Mesothelial cell of epicardium (in vitro differentiated cells): ENCODE results near the gene USB1. TPM values are rescaled to one million over a fixed set of nuclear protein-coding genes. Genes with fewer than 3 reads are reported as not detected.

Experiments used
- DNase-seq, 2 experiments: peaks; one replicate each; pipeline ENCODE4 v3.0.0; 2021; ENCODE audit warnings: low spot score in 2 of 2; ENCODE audit not compliant: unreplicated experiment in 2 of 2
- H3K27ac Mint-ChIP-seq: 2 replicates; pipeline ENCODE4 v1.8.0; 2021; ENCODE audit warnings: mixed read lengths
- H3K27me3 Mint-ChIP-seq: 2 replicates; pipeline ENCODE4 v1.8.0; 2021; ENCODE audit warnings: low read depth, mixed read lengths
- H3K36me3 Mint-ChIP-seq: 2 replicates; pipeline ENCODE4 v1.8.0; 2021; ENCODE audit warnings: mixed read lengths
- H3K4me1 Mint-ChIP-seq: 2 replicates; pipeline ENCODE4 v1.8.0; 2021; ENCODE audit warnings: mixed read lengths
- H3K4me3 Mint-ChIP-seq: 2 replicates; pipeline ENCODE4 v1.8.0; 2021; ENCODE audit warnings: mild to moderate bottlenecking, moderate library complexity, mixed read lengths
- H3K9me3 Mint-ChIP-seq: 2 replicates; pipeline ENCODE4 v1.8.0; 2021; ENCODE audit warnings: mixed read lengths
- total RNA-seq: library from RNA; stranded (reverse); gene quantifications from 3 replicates; pipeline ENCODE4 v1.2.1, GENCODE V29; 2021
- TF ChIP-seq, protein P1 (sequence below): fragments of 200-600 bp; sonication (generic); IDR thresholded peaks from one replicate; pipeline ENCODE4 v1.5.0; 2021; ENCODE audit warnings: antibody characterized with exemption; ENCODE audit not compliant: unreplicated experiment

Gene USB1
- total RNA-seq, 1 donor from 2014 or later = 38.3 TPM

- TF ChIP-seq, protein P1, sequence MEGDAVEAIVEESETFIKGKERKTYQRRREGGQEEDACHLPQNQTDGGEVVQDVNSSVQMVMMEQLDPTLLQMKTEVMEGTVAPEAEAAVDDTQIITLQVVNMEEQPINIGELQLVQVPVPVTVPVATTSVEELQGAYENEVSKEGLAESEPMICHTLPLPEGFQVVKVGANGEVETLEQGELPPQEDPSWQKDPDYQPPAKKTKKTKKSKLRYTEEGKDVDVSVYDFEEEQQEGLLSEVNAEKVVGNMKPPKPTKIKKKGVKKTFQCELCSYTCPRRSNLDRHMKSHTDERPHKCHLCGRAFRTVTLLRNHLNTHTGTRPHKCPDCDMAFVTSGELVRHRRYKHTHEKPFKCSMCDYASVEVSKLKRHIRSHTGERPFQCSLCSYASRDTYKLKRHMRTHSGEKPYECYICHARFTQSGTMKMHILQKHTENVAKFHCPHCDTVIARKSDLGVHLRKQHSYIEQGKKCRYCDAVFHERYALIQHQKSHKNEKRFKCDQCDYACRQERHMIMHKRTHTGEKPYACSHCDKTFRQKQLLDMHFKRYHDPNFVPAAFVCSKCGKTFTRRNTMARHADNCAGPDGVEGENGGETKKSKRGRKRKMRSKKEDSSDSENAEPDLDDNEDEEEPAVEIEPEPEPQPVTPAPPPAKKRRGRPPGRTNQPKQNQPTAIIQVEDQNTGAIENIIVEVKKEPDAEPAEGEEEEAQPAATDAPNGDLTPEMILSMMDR = no peak
- Mint-ChIP-seq H3K27me3 (no peaks in the 10 kb centered on the region), H3K4me1 (no peaks in the 10 kb centered on the region), H3K36me3 (peaks cover 27% of the 10 kb centered on the region), H3K4me3 (no peak overlapping the region), H3K27ac (no peak overlapping the region), H3K9me3 (peaks cover 7% of the 10 kb centered on the region)
- DNase-seq = no peak
Observed at GRCh38 chr16:58009856-58010416, 8.7 kb downstream of the USB1 start.

GRCh38 chr16:58010886-58011285 is 9.7 kb downstream of the USB1 start:
- DNase-seq = no peak
- H3K27ac Mint-ChIP-seq = no peak overlapping the region
- no peaks in the 10 kb centered on the region for H3K4me1 Mint-ChIP-seq
- H3K36me3 Mint-ChIP-seq = peaks cover 25% of the 10 kb centered on the region
- no peaks in the 10 kb centered on the region for H3K27me3 Mint-ChIP-seq
- TF ChIP-seq, protein P1 = no peak
- H3K4me3 Mint-ChIP-seq = no peak overlapping the region
- H3K9me3 Mint-ChIP-seq = peaks cover 7% of the 10 kb centered on the region

DNA sequence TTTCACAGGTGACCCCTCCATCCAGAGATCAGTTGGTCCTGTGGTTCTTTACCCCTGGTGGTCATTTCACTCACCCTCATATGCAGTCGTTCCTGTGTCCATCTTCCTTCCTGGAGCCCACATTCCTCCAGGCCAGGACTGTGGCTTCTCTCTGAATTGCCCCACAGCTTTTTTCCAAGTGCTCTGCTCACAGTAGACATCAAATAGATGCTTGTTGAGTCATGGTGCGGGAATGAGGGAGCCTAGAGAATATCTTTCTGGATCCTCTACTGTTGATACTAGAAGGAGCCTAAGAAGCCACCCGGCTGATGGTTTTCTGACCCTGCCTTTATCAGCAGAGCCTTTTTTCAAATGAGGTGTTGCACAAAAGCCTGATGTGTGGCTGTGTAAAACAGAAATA is 10.4 kb downstream of the USB1 start:
- no peak overlapping the region for H3K4me3 Mint-ChIP-seq
- no peak overlapping the region for H3K27ac Mint-ChIP-seq
- DNase-seq = no peak
- H3K4me1 Mint-ChIP-seq = no peaks in the 10 kb centered on the region
- peaks cover 6% of the 10 kb centered on the region for H3K9me3 Mint-ChIP-seq
- TF ChIP-seq, protein P1 = no peak
- peaks cover 20% of the 10 kb centered on the region for H3K36me3 Mint-ChIP-seq
- no peaks in the 10 kb centered on the region for H3K27me3 Mint-ChIP-seq

DNA sequence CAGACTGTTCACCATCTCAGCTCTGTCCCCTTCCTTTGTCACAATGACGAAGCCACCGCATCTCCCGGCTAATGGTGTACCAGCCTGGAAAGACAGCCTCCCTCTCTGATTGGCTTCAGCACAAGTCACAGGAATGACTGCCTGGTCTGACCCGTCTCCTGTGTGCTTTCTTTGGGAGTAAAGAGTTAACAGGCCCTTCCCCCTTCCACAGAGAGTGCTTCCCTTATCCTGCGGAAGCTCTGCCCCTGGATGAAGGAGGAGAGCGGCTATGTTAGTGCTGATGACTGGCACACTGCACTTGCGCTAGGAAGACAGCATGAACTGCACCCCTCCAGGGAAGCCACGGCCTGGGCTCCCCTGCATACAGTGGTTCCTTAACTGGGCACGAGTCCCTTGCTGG is 11.3 kb downstream of the USB1 start:
- Mint-ChIP-seq H3K27ac (no peak overlapping the region), H3K4me1 (no peaks in the 10 kb centered on the region), H3K36me3 (peaks cover 15% of the 10 kb centered on the region), H3K4me3 (no peak overlapping the region), H3K27me3 (no peaks in the 10 kb centered on the region), H3K9me3 (no peaks in the 10 kb centered on the region)
- TF ChIP-seq, protein P1 = no peak
- DNase-seq = no peak

DNA sequence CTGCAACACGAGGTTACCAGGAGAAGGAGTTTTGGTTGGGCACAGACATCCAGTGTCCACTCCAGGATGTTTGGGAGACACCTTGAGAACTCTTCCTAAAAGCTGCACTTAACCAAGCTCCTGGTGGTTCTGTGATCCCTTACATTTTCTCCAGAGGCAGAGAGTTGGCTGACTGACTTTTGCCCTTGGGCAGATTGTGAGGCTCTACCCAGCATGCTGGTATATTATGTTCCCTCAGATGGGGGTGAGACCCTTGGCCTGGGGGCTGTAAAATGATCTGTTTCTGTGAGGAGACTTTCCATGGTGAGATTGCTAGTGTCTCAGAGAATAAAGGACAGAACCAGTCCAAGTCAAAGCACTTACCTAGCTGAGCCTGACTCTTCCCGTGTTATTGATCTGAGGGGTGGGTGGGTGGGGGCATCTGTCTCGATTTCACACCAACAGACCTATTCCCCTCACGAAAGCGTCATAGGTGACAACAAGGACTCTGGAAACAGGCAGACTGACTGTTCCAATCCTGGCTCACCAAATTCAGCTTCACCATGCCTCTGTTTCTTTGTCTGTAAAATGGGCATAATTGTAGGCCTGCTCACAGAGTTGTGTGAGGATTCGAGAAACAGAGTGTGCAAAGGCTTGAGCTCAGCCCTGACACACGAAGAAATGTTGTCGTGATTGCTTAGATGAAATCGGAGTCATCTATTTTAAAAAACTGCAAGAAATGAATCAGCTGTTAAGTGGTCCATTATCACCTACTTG is 12.2 kb downstream of the USB1 start:
- Mint-ChIP-seq H3K4me3 (no peak overlapping the region), H3K27ac (no peak overlapping the region), H3K27me3 (no peaks in the 10 kb centered on the region), H3K4me1 (no peaks in the 10 kb centered on the region), H3K9me3 (no peaks in the 10 kb centered on the region), H3K36me3 (peaks cover 10% of the 10 kb centered on the region)
- no peak for DNase-seq
- TF ChIP-seq, protein P1 = no peak
